Transverse colon (tissue), 4 donors: ENCODE measurements around the gene ANKRD13C. TPM values are rescaled to one million over a fixed set of nuclear protein-coding genes. Genes with fewer than 3 reads are reported as not detected.

Experiments
- DNase-seq: peaks from one replicate; pipeline ENCODE4 v3.0.0-alpha.2; 2019
- H3K27ac ChIP-seq, 4 donors: fragments of 200-600 bp; sonication (generic); 2 replicates each; pipeline ENCODE4 v1.5.1; 2016 to 2018; ENCODE audit warnings: inconsistent platforms in 4 of 4
- H3K27me3 ChIP-seq: fragments of 200-600 bp; sonication (generic); 2 replicates; pipeline ENCODE4 v1.5.1; 2017; ENCODE audit warnings: inconsistent platforms
- H3K36me3 ChIP-seq, 4 donors: fragments of 200-600 bp; sonication (generic); 2 replicates each; pipeline ENCODE4 v1.5.1; 2017 to 2019; ENCODE audit warnings: inconsistent platforms in 4 of 4
- H3K4me1 ChIP-seq, 4 donors: fragments of 200-600 bp; sonication (generic); 2 replicates each; pipeline ENCODE4 v1.5.1; 2017 to 2020; ENCODE audit warnings: inconsistent platforms in 4 of 4
- H3K4me3 ChIP-seq, 4 donors: fragments of 200-600 bp; sonication (generic); 1 replicate in 1 of 4; 2 replicates in 3 of 4; pipeline versions ENCODE4 v1.5.1 to v1.6.1; 2017 to 2019; ENCODE audit warnings: inconsistent platforms in 4 of 4
- H3K9me3 ChIP-seq, 2 donors: fragments of 200-600 bp; sonication (generic); 2 replicates each; pipeline ENCODE4 v1.5.1; 2017 to 2019; ENCODE audit warnings: inconsistent platforms in 2 of 2
- EP300 ChIP-seq: sonication (generic); formaldehyde crosslinking; IDR thresholded peaks from one replicate; pipeline ENCODE4 v1.6.1; 2017; ENCODE audit warnings: antibody characterized with exemption, low read depth
- POLR2A ChIP-seq: fragments of 450-650 bp; IDR thresholded peaks from one replicate; pipeline ENCODE4 v1.6.1; 2016; ENCODE audit warnings: antibody characterized with exemption, mild to moderate bottlenecking, moderate library complexity
- POLR2AphosphoS5 ChIP-seq, 3 donors: sonication (generic); formaldehyde crosslinking; IDR thresholded peaks; one replicate each; pipeline ENCODE4 v1.6.1; 2016; ENCODE audit warnings: antibody characterized with exemption in 3 of 3
- WGBS, 2 donors: methylation state at CpG; one replicate each; pipeline ENCODE4 v1.1.5; 2018; ENCODE audit warnings: low coverage in 1 of 2; 5-methylcytosine and 5-hydroxymethylcytosine counted together
- in situ Hi-C, 4 donors: fragments of 200-750 bp; cut with MboI; loops; one replicate each; pipeline versions ENCODE4 v1.15.0 to v1.15.1; 2017; ENCODE audit warnings: low sequenced_read_pairs in 3 of 4, low pct_ligation_motif_present in 1 of 4, low pct_unique_long_range_greater_than_20kb in 1 of 4
- intact Hi-C: fragments of 100-400 bp; cut with DNase I; formaldehyde crosslinking; loops from one replicate; pipeline ENCODE4 v1.15.1; 2023; ENCODE audit warnings: low total_unique reads
- total RNA-seq, 4 donors: library from RNA; depleted of rRNA; stranded (reverse); fragments of >200 nt; gene quantifications; one replicate each; pipeline ENCODE4 v1.1.0, GENCODE V29; 2016
- TF ChIP-seq, protein P1 (sequence below), 5 experiments: fragments of 200-600 bp in 3 of 5; fragments of 450-650 bp in 2 of 5; sonication (generic) in 3 of 5; IDR thresholded peaks; 1 replicate in 2 of 5; 2 replicates in 3 of 5; pipeline ENCODE4 v1.5.1; 2016 to 2017; ENCODE audit warnings: antibody characterized with exemption in 5 of 5, inconsistent platforms in 3 of 5, mild to moderate bottlenecking in 2 of 5, moderate library complexity in 1 of 5

Gene ANKRD13C
- total RNA-seq, 4 donors from 2014 or later = 10.7 to 35.5 (median 27.1) TPM

DNA sequence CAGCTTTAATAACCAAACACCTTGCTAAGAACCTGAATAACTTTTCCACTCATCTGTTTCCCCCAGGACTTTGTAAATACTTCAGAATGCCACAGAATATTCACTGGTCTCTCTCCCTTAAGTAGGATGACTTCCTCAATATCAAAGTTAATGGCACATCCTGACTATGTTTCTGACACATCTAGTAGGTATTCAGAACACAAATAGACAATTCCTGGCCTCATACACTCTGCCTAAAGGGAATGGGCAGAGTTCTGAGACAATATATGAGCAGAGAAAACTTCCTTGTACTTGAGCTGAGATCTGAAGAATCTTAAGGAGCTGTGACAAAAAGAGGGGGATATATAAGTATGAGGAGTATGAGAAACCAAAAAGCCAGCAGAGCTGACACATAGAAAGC is 34.8 kb downstream of the ANKRD13C start:
- H3K4me3 ChIP-seq = no peak overlapping the region
- no peaks in the 10 kb centered on the region for H3K27me3 ChIP-seq
- H3K9me3 ChIP-seq = no peaks in the 10 kb centered on the region
- peaks cover 0 to 8% (median 0%) of the 10 kb centered on the region in 4 donors for H3K36me3 ChIP-seq
- no peak for DNase-seq
- intact Hi-C loops (no loop called here), in situ Hi-C loops (no loop called here)
- H3K4me1 ChIP-seq = peaks cover 0 to 21% (median 7%) of the 10 kb centered on the region in 4 donors
- H3K27ac ChIP-seq = no peak overlapping the region
- TF ChIP-seq POLR2A (no peak), POLR2AphosphoS5 (IDR thresholded peaks at IDR 0.05) (no peak), EP300 (no peak)
- TF ChIP-seq, protein P1, sequence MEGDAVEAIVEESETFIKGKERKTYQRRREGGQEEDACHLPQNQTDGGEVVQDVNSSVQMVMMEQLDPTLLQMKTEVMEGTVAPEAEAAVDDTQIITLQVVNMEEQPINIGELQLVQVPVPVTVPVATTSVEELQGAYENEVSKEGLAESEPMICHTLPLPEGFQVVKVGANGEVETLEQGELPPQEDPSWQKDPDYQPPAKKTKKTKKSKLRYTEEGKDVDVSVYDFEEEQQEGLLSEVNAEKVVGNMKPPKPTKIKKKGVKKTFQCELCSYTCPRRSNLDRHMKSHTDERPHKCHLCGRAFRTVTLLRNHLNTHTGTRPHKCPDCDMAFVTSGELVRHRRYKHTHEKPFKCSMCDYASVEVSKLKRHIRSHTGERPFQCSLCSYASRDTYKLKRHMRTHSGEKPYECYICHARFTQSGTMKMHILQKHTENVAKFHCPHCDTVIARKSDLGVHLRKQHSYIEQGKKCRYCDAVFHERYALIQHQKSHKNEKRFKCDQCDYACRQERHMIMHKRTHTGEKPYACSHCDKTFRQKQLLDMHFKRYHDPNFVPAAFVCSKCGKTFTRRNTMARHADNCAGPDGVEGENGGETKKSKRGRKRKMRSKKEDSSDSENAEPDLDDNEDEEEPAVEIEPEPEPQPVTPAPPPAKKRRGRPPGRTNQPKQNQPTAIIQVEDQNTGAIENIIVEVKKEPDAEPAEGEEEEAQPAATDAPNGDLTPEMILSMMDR (IDR thresholded peaks at IDR 0.05) = no peak

DNA sequence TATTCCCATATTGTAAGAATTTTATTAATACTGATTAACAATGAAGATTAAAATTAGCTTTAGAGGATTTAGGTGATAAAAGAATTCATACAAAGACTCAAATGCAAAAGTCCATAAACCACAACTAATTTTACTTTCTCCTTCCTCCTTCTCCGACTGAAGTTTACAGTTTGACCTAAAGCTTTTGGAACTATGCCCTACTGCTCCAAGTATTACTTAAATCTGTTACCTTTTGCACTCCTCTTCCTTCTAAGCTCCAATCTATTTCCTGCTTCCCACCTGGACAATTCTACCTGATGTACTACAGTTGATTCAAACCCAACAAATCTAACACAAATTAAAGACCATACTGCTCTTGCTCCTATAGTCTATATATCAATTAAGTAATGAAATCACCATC is 36.3 kb downstream of the ANKRD13C start:
- in situ Hi-C loops (no loop called here), intact Hi-C loops (no loop called here)
- TF ChIP-seq, protein P1 (IDR thresholded peaks at IDR 0.05) = no peak
- TF ChIP-seq POLR2A (no peak), EP300 (no peak), POLR2AphosphoS5 (IDR thresholded peaks at IDR 0.05) (no peak)
- DNase-seq = no peak
- Histone ChIP-seq H3K36me3 (no peaks in the 10 kb centered on the region), H3K4me1 (peaks cover 0 to 21% (median 7%) of the 10 kb centered on the region in 4 donors), H3K27me3 (no peaks in the 10 kb centered on the region), H3K27ac (no peak overlapping the region), H3K9me3 (no peaks in the 10 kb centered on the region), H3K4me3 (no peak overlapping the region)
- 20 to 25% methylated on average over 1 of the region's 1 CpG for WGBS, 2 donors

DNA sequence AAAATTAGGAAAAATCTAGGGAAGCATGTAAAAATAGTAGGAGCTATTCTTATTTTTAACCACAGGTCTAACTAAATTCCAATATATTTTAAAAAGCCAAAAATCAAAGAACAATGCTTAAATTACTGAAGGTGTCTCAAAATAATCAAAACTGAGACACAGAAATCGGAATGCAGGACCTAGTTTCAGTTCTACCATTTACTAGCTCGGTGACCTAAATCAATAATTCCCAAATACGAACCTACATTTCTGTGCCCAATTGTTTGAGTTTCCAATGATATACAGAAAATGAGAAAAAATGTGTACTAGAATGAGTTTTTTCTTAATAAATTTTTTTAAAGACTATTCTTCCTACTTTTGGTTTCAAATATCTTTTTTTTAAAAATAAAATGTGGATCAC is 37.4 kb downstream of the ANKRD13C start:
- DNase-seq = no peak
- peaks cover 0 to 21% (median 7%) of the 10 kb centered on the region in 4 donors for H3K4me1 ChIP-seq
- TF ChIP-seq POLR2A = no peak
- TF ChIP-seq POLR2AphosphoS5 (IDR thresholded peaks at IDR 0.05) = no peak
- TF ChIP-seq, protein P1 (IDR thresholded peaks at IDR 0.05) = no peak
- TF ChIP-seq EP300 = no peak
- no peak overlapping the region for H3K4me3 ChIP-seq
- H3K36me3 ChIP-seq = no peaks in the 10 kb centered on the region
- no peaks in the 10 kb centered on the region for H3K9me3 ChIP-seq
- H3K27me3 ChIP-seq = no peaks in the 10 kb centered on the region
- WGBS, 2 donors = 81 to 94% methylated on average over 3 of the region's 3 CpGs
- no peak overlapping the region for H3K27ac ChIP-seq
- intact Hi-C loops = no loop called here
- in situ Hi-C loops = no loop called here

DNA sequence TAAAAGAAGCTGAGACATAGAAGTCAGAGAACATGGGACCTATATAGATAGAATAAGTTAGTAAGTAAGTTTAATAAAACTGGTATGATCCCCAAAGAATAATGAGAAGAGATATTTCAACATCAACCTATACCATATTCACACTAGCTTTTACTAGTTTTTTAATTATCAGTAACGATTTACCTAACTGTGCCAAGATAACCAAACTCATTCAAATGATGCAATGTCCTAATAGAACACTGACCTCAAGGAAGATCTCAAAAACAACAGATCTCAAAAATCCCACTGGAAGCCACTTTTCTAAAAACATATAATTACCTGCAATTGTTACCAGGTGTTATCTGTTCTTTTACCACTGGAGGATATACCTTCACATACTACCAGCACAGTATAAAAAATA is 38.7 kb downstream of the ANKRD13C start:
- in situ Hi-C loops (no loop called here), intact Hi-C loops (no loop called here)
- DNase-seq = no peak
- Histone ChIP-seq H3K4me3 (no peak overlapping the region), H3K9me3 (no peaks in the 10 kb centered on the region), H3K4me1 (peaks cover 0 to 21% (median 7%) of the 10 kb centered on the region in 4 donors), H3K27ac (no peak overlapping the region), H3K27me3 (no peaks in the 10 kb centered on the region), H3K36me3 (no peaks in the 10 kb centered on the region)
- 84 to 100% methylated on average over 1 of the region's 1 CpG for WGBS, 2 donors
- TF ChIP-seq, protein P1 (IDR thresholded peaks at IDR 0.05) = no peak
- TF ChIP-seq EP300 (no peak), POLR2AphosphoS5 (IDR thresholded peaks at IDR 0.05) (no peak), POLR2A (no peak)
